Common myeloid progenitor, CD34-positive (primary cell): ENCODE data around the gene CAMKK1.

ENCODE experiments used
- CTCF ChIA-PET: fragments of 350-600 bp; sonication (Branson Sonifier 250); formaldehyde crosslinking; loops from one replicate; lab custom pipeline; 2021; ENCODE audit warnings: antibody characterized with exemption; lab: Charles Lee
- POLR2A ChIA-PET: fragments of 350-600 bp; sonication (Branson Sonifier 250); formaldehyde crosslinking; loops from one replicate; lab custom pipeline; 2021; ENCODE audit warnings: antibody characterized with exemption; lab: Charles Lee
- DNase-seq, 3 donors: peaks; one replicate each; pipeline versions ENCODE4 v3.0.0 to v3.0.0-alpha.2; 2013
- H3K27ac ChIP-seq, 2 experiments: 1 replicate in 1 of 2; 2 replicates in 1 of 2; pipeline ENCODE4 v1.7.0; 2013; ENCODE audit warnings: inconsistent platforms in 2 of 2, low read length in 2 of 2, mild to moderate bottlenecking in 2 of 2, low read depth in 1 of 2, moderate library complexity in 1 of 2; ENCODE audit not compliant: severe bottlenecking in 2 of 2, insufficient read depth in 1 of 2, poor library complexity in 1 of 2
- H3K27me3 ChIP-seq, 5 experiments: replicated peaks in 2 of 5; 1 replicate in 3 of 5; 2 replicates in 2 of 5; pipeline versions ENCODE4 v1.6.1 to v1.7.0; 2013; ENCODE audit warnings: low read length in 4 of 5, mild to moderate bottlenecking in 2 of 5, moderate library complexity in 2 of 5, inconsistent platforms in 1 of 5; ENCODE audit not compliant: insufficient read depth in 5 of 5, control insufficient read depth in 4 of 5
- H3K36me3 ChIP-seq, 4 experiments: 1 replicate in 2 of 4; 2 replicates in 2 of 4; pipeline versions ENCODE4 v1.6.1 to v1.7.0; 2013; ENCODE audit warnings: low read length in 3 of 4, control low read depth in 1 of 4, mild to moderate bottlenecking in 1 of 4; ENCODE audit not compliant: control insufficient read depth in 4 of 4, insufficient read depth in 4 of 4
- H3K4me1 ChIP-seq, 4 experiments: 1 replicate in 3 of 4; 2 replicates in 1 of 4; pipeline versions ENCODE4 v1.6.1 to v1.7.1; 2013; ENCODE audit warnings: low read length in 3 of 4, mild to moderate bottlenecking in 3 of 4, control low read depth in 1 of 4, inconsistent platforms in 1 of 4, moderate library complexity in 1 of 4; ENCODE audit not compliant: control insufficient read depth in 4 of 4, insufficient read depth in 4 of 4; ENCODE audit errors: control extremely low read depth in 1 of 4
- H3K4me3 ChIP-seq, 7 experiments: 1 replicate in 4 of 7; 2 replicates in 3 of 7; pipeline versions ENCODE4 v1.5.1 to v1.7.0; 2013; ENCODE audit warnings: mild to moderate bottlenecking in 7 of 7, low read length in 6 of 7, moderate library complexity in 6 of 7, inconsistent platforms in 2 of 7, low read depth in 2 of 7, control low read depth in 1 of 7; ENCODE audit not compliant: insufficient read depth in 4 of 7, control insufficient read depth in 1 of 7; ENCODE audit errors: extremely low read depth in 1 of 7
- H3K9me3 ChIP-seq, 5 experiments: 1 replicate in 4 of 5; 2 replicates in 1 of 5; pipeline versions ENCODE4 v1.6.1 to v1.7.1; 2013; ENCODE audit warnings: low read length in 4 of 5, mild to moderate bottlenecking in 2 of 5, inconsistent platforms in 1 of 5, low read depth in 1 of 5, moderate library complexity in 1 of 5; ENCODE audit not compliant: control insufficient read depth in 4 of 5, insufficient read depth in 2 of 5; ENCODE audit errors: control extremely low read depth in 1 of 5
- WGBS: methylation state at CpG from one replicate; pipeline ENCODE4 v1.1.5; 2013; ENCODE audit not compliant: insufficient coverage; 5-methylcytosine and 5-hydroxymethylcytosine counted together

Gene CAMKK1

GRCh38 chr17:3929181-3929580 lies 36.3 kb upstream of the CAMKK1 start:
- ChIA-PET CTCF (interaction anchor here (1.0 to 1.2 kb wide), 2 partner anchors 15 to 76 kb away, joined by 3 to 6 read pairs; no protein-coding TSS in a partner anchor), POLR2A (no interaction called here)
- Histone ChIP-seq H3K36me3 (peaks cover 5 to 81% (median 53%) of the 10 kb centered on the region in 4 experiments), H3K27ac (peak overlapping the region in 1 of 2 experiments; percentile 74), H3K27me3 (no peaks in the 10 kb centered on the region), H3K4me1 (no peaks in the 10 kb centered on the region), H3K4me3 (no peak overlapping the region), H3K9me3 (no peaks in the 10 kb centered on the region)
- no peak for DNase-seq
- 98% methylated on average over 12 of the region's 12 CpGs for WGBS

GRCh38 chr17:3928406-3928805 lies 35.6 kb upstream of the CAMKK1 start:
- no peaks in the 10 kb centered on the region for H3K9me3 ChIP-seq
- POLR2A ChIA-PET: no interaction called here
- no peak for DNase-seq
- peaks cover 5 to 83% (median 56%) of the 10 kb centered on the region in 4 experiments for H3K36me3 ChIP-seq
- WGBS: 100% methylated on average over 14 of the region's 16 CpGs
- H3K4me3 ChIP-seq: no peak overlapping the region
- H3K27me3 ChIP-seq: no peaks in the 10 kb centered on the region
- CTCF ChIA-PET: interaction anchor here (0.8 to 2.5 kb wide), 4 partner anchors 12 to 76 kb away, joined by 3 to 9 read pairs (median 4); partner anchors contain the start of gene P2RX1
- H3K4me1 ChIP-seq: no peaks in the 10 kb centered on the region
- H3K27ac ChIP-seq: no peak overlapping the region

- no peaks in the 10 kb centered on the region for H3K4me1 ChIP-seq
- WGBS: 88% methylated on average over 7 of the region's 15 CpGs
- DNase-seq: no peak
- POLR2A ChIA-PET: no interaction called here
- CTCF ChIA-PET: interaction anchor here (0.8 to 2.5 kb wide), 3 partner anchors 8 to 13 kb away, joined by 3 to 9 read pairs (median 3); partner anchors contain the start of gene P2RX1
- H3K36me3 ChIP-seq: peaks cover 5 to 80% (median 55%) of the 10 kb centered on the region in 4 experiments
- H3K27ac ChIP-seq: peak overlapping the region in 1 of 2 experiments; percentile 43
- no peaks in the 10 kb centered on the region for H3K9me3 ChIP-seq
- no peak overlapping the region for H3K4me3 ChIP-seq
- no peaks in the 10 kb centered on the region for H3K27me3 ChIP-seq
Measured at GRCh38 chr17:3927628-3928340, 34.9 kb upstream of the CAMKK1 start.

- ChIA-PET POLR2A (no interaction called here), CTCF (interaction anchor here (0.8 to 2.5 kb wide), 2 partner anchors 9 to 13 kb away, joined by 3 to 9 read pairs; no protein-coding TSS in a partner anchor)
- DNase-seq: no peak
- peaks cover 5 to 74% (median 51%) of the 10 kb centered on the region in 4 experiments for H3K36me3 ChIP-seq
- H3K4me3 ChIP-seq: no peak overlapping the region
- no peaks in the 10 kb centered on the region for H3K4me1 ChIP-seq
- 97% methylated on average over 15 of the region's 16 CpGs for WGBS
- H3K9me3 ChIP-seq: no peaks in the 10 kb centered on the region
- peak overlapping the region in 1 of 2 experiments; percentile 14 for H3K27ac ChIP-seq
- no peaks in the 10 kb centered on the region for H3K27me3 ChIP-seq
Measured at GRCh38 chr17:3926860-3927627, 34.2 kb upstream of the CAMKK1 start.

GRCh38 chr17:3925684-3926485 lies 33.0 kb upstream of the CAMKK1 start:
- WGBS: 86% methylated on average over 13 of the region's 17 CpGs
- Histone ChIP-seq H3K4me1 (peaks cover 0 to 4% (median 0%) of the 10 kb centered on the region in 4 experiments), H3K27me3 (no peaks in the 10 kb centered on the region), H3K36me3 (peaks cover 5 to 68% (median 44%) of the 10 kb centered on the region in 4 experiments), H3K27ac (no peak overlapping the region), H3K9me3 (no peaks in the 10 kb centered on the region), H3K4me3 (no peak overlapping the region)
- no peak for DNase-seq
- CTCF ChIA-PET: interaction anchor here (1.5 to 2.5 kb wide), 2 partner anchors 12 kb away, joined by 6 to 9 read pairs; no protein-coding TSS in a partner anchor
- POLR2A ChIA-PET: no interaction called here

- POLR2A ChIA-PET: no interaction called here
- peaks cover 2 to 58% (median 36%) of the 10 kb centered on the region in 4 experiments for H3K36me3 ChIP-seq
Measured at GRCh38 chr17:3924512-3925350, 31.9 kb upstream of the CAMKK1 start.

More at GRCh38 chr17:3924512-3925350, 31.9 kb upstream of the CAMKK1 start:
- no peaks in the 10 kb centered on the region for H3K27me3 ChIP-seq
- H3K27ac ChIP-seq: no peak overlapping the region
- DNase-seq: no peak
- CTCF ChIA-PET: interaction anchor here (1.5 to 2.4 kb wide), 2 partner anchors 9 to 11 kb away, joined by 6 to 10 read pairs; no protein-coding TSS in a partner anchor
- WGBS: 93% methylated on average over 40 of the region's 40 CpGs
- H3K9me3 ChIP-seq: no peaks in the 10 kb centered on the region
- H3K4me3 ChIP-seq: no peak overlapping the region
- peaks cover 0 to 6% (median 0%) of the 10 kb centered on the region in 4 experiments for H3K4me1 ChIP-seq
